Stimulated activated CD8-positive, alpha-beta memory T cell treated with anti-CD3 and anti-CD28 coated beads, Interleukin-12 subunit alpha, Interleukin-12 subunit beta, amount 100 ng/mL, for 24 hours (primary cell): ENCODE results near the gene FBXO24.
A peak's percentile ranks its signal among the peaks of the same experiment; 100 is the strongest.

ENCODE experiments used
- DNase-seq: peaks from one replicate; pipeline ENCODE4 v3.0.0-alpha.2; 2020; ENCODE audit errors: extremely low read depth

FBXO24 gene

DNA sequence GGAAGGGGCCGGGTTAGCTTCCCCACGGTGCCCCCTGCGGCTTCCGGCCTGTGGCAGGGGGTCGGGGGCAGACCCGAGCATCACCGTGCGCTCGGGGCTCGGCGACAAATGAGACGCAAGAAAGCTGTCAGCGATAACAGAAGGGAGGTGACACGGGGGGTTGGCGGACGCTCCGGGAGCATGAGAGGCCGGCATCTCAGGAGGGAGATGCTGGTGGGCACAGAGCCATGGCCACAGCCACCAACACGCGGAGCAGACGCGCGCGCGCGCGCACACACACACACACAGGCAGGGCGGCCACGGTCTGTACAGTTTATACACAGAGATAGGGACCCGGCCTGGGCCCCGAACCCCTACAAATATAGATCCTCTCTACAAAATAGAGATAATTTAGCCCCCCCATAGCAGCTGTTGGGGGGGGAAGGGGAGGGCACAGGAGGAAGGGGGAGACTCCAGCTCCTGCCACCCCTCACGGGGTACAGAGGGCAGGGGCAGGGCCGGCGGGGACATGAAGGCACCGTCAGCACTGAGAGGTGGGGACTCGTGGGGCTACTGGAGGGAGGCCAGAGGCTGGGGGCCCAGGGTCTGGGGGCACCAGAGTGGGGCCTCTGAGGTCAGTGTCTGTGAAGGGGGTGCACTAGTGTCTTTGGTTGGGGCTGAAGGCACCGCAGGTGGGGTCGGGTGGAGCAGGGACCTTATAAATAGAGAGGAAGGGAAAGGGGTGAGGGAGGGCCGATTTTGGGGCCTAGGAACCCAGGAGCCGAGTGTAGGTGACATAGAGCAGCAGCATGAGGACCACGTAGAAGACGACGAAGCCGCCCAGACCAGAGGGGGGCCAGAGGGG is 11.5 kb upstream of the FBXO24 start:
- DNase-seq: no peak

DNA sequence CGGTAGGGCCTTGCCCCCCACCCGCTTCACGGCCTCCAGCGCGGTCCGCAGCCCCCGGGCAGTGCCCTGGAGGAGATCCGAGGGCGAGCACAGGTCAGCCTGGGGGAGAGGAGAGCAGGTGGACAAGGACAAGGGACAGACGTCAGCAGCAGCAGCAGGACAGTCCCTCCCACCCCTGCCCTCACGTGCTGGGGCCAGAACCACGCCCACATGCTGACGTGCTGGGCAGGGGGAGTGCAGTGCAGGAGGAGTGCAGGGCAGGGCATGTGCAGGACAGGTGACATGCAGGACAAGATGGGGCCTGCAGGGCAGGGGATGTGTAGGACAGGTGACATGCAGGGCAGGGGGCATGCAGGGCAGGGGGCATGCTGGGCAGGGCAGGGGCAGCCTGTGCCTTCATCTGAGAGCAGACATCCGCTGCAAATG is 10.9 kb upstream of the FBXO24 start:
- no peak for DNase-seq

DNA sequence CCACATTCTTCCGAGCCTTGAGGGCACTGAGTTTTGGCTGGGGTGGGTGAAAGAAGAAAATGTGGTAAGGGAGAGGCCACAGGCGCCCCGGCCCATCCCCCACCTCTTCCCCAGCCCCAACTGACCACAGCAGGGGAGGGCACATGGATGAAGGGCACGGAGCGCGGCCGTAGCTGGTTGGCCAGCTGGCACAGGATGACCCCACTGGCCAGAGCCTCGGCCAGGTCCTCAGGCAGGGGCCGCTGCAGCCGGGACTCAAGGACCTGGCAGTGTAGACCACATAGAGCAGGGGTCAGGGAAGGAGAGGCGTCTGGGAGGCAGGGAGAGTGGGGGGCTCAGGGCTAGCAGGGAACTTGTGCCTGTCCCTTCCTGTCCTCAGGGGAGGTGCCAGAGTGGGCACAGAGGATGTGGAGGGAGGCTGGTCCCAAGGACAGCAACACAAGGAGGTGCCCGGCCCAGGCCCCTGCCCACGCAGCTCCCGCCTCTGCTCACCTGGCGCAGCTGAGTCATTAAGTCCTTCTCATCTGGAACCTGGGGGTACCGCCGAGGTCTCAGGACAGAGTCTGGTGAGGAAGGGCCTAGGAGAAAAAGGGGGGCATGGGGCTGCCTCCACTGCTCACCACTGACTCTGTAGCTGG is 10.3 kb upstream of the FBXO24 start:
- DNase-seq: no peak

DNA sequence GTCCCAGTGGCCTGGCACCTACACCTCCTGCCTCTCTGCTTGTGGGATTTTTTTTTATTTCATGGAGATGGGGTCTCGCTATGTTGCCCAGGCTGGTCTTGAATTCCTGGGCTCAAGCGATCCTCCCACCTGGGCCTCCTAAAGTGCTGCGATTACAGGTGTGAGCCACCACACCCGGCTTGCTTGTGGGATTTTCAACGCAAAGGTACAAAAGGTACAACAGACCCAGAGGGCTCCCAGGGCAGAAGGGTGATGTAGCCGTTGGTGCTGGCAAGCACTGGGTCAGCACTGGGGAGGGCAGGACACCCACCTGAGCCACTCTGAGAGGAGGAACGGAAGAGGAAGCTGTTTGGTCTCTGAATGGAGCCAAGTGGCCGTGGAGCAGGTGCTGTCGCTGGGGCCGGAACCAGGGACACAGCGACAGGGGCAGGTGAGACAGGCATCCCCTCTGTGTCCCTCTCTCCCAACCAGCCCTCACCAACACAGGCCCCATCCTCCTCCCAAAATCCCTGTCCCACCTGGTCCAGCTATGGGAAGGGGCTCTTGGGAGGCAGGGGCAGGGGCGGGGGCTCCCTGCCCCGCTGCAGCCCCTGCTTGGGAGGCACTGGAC is 9.6 kb upstream of the FBXO24 start:
- DNase-seq: no peak

DNA sequence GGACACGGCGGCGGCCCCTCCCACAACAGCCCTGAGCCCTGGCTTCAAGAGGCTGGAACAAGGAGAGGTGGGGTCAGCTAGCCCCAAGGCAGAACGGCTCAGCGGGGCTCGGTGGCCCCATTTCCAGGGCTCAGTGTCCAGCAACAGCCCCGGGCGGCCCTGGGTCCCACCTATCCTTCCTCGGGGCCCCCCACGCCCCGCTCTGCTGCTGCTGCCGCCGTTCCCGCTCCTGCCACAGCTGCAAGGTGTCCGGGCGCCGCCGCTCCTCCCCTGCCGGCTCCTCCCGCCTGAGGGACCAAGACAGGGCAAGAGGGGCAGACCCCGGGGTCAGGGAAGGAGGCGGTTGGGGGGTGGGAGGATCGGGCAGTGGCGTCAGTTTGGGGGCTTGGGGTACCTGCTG is 9.0 kb upstream of the FBXO24 start:
- DNase-seq: no peak

DNA sequence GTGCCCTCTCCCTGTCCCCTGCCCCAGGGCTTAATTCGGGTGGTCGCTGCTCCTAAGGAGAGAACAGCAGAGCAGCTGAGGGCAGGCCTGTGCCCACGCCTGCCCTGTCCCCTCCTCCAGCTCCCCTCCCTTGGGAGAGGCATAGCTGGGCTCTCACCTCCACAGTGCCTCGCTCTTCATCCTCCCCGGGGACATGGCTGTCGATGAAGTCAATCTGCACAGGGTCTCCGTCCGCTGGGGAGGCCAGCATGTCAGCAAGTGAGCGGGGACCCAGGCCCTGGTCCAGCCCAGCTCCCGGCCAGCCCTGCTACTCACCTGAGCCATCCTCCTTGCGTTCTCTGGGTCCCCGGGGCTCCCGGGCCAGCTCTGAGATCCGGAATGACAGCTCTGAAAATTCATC is 8.6 kb upstream of the FBXO24 start:
- DNase-seq: no peak

DNA sequence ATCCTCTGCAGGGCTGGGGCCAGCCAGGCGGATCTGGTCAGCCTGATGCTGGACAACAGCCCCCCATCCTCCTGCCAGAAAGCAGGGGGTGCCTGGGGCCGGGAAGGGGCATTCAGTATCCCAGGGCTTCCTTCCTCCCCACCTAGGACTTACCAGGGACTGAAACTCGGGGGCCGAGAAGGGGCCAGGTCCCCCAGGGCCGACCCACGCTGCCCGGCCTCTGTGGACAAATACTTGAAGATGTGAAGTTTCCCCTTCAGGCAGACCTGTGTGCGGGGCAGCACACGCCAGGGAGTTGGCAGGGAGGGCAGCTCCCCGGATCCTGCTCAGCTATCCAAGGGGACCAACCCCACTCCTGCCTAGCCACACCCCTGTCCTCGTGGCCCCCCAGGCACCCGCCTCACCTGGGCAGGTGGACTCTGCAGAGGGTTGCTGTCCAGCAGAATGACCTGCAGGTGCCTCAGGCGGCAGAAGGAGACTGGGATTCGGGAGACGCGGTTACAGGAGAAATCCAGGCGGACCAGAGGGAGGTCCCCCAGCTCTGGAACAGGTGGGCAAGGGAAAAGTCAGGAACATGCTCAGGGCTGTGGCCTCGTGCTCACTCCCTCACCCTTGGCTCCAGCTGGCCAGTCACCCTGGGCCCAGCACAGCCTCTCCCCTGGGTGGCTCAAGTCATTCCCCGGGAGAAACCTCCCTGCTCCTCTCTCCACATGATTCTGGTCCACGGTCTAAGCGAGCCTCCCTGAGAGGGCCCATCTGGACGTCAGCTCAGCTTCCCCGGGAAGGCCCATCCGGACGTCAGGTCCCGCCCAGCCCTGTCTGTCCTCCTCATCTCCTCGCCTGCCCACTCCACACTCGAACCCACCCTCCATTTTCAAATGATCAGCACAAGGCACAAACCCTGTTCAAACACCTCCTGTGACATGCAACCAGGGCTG is 7.6 kb upstream of the FBXO24 start:
- DNase-seq: no peak

DNA sequence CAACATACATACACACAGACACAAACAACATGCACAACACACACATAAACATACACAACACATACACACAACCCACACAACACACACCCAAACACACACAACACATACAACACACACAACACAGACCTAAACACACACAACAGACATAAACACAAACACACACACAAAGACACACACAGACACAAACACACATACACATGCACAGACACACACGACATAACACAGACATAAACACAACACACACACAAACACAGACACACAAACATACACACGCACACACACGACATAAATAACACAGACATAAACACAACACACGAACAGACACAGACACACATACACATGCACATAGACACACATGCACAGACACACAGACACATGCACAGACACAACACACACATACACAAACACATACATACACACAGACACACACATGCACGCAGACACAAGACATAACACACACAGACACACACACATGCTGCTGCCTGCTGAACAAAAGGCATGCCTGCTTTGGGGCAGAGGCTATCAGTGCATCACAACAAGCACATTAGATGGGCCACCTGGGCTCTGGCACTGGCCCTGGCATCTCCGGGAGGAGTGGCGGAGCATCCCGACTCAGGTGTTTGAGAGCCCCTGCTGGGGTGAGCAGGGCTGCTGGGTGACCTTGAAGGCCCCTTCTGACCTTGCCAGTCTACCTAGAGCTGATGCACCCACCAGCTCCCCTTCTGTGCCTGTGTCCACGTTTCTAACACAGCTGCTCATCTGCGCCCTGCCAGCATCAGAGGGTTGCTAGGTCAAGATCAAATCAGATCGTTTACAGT is 5.5 kb upstream of the FBXO24 start:
- no peak for DNase-seq

DNA sequence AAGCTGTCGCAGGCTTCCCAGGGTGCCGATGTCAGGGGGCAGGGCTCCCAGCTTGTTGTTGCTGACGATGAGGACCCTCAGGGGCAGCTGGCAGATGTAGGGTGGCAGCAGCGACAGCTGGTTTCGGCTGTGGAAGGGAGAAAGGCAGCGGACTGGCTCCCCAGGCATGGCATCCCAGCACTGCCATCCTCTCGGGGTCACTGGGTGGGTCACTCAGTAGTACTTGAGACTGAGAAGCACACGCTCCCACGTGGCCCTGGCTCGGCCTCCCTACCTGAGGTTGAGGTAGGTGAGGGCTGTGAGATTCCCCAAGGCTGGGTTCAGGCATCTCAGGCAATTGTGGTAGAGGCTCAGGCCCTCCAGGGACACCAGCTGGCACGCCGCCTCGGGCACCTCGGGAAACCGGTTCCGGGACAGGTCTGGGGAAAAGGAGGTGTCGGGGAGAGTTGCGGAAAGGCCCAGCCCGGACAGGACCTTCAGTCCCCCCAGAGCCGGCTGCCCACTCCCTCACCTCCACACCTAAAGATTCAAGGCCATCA is 4.0 kb upstream of the FBXO24 start:
- no peak for DNase-seq

DNA sequence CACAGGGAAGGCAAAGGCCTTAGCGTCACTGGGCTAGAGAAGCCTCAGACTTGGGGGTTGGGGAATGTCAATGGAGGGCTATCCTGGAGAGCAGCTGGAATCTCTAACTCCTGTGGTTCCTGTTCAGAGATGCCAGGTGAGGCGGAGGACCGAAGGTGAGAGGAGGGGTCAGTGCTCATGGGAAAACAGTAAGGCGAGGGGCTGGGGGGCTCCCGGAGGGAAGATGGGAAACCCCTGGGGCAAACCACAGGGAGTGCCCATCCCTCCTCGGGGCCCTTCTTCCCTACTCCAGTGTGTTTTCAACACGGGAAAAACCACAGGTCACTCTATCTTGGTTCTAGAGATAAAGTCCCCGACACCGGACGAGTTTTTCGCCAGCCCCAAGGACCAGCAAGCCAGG is 3.5 kb upstream of the FBXO24 start:
- DNase-seq: no peak

DNA sequence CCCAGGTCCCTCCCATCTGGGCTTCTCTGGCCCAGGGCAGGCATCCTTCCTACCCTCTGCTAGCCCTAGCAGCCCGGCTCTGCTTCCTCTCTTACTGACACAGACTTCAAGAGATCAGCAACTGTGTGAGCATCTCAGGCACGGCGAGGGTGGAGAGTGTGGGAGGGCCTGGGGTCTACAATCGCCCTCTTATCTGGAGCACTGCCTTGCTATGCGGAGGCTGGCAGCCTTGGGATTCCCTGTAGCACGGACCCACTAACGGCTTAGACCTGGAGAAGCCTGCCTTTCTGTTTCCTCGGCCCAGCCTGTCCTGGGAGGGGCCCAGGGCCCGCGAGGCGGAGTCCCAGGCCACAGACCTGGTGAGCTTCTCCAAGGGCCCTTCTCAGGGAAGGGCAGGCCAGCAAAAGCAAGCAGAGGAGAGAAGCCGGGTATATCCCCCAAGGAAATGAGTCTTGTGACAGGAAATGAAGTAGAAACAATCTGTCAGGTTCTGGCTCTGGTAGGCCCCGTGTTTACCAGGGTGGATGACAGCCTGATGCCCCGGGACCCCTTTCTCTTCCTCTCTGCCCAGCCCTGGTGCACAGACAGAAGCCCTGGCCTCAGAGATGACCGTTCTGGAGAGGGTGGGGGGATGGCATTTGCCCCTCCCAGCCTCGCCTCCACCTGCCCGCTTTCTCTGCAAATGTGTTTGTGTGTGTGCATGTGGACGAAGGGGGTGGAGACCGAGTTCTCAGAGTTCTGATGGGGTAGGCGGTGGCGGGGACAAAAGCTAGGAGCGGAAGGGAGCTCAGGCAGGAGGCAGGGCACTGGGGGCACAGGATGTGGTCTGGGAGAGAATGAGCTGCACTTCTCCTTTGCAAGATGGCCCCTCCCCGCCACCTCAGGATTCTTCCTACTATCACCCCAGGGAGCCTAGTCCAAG is 2.7 kb upstream of the FBXO24 start:
- peak; percentile 47 for DNase-seq

DNA sequence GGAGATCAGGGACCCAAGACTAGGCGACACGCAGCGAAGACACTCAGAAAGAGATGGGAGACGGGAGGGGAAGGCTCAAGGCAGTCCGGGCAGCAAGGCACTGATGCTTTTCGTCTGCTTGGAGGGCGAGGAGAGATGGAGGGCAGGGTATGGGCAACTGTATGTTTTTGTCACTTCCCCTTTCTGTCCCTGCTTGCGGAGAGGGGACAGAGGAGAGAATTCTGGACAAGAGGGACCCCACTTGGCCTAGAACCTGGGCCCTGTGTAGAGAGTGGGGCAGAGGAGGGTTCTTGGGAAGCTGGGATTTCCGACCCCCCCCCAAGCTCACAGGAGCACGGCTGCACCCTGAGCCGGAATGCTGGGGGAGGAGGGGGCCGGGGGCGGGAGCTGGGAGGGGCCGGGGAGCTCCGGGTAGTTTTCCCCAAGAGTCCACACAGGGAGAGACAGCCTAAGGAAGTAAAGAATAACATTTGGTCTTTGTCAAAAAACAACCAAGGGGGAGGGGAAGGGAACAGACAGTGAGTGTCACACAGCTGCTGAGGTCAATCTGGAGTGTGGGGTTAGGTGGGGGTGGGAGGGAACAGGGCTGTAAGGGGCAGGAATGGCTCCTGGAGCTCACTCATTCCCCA is 2.0 kb upstream of the FBXO24 start:
- no peak for DNase-seq

DNA sequence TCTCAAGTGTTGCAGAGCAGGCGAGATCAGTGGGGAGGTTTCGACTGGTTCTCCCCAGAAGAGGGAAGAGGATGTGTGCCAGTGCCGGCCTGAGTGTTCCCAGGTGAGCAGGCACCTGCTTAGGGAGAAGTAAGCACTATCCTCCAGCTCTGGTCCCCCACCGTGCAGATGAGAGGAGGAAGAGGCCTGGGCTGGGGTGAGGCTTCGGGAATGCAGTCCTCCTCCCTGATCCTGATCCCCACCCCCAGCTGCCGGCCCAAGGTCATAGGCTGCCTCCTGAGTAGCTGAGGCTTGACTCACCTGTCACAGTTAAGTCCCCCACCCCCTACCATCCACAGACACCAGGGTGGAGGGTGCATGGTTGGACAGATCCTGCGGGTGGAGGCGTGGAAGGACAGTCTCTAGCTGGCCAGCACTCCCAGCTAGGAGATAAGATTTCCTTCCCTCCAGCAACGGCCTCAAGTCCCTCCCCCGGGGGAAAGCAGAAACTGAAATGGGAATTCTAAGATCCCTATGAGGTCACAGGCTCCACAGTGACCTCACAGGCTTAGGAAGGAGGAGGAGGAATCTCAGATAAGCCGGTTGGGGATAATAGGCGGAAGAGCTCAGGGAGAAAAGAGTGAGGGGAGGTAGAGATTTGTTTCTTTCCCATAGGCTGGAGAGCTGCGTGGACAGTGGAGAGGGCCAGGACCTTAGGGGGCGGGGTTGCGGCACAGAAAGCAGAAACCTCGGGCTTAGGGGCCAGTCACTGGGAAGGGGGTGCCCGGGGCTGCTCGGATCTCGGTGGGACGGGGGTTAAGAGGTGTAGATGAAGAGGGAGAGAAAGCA is 1.2 kb upstream of the FBXO24 start:
- DNase-seq: no peak

DNA sequence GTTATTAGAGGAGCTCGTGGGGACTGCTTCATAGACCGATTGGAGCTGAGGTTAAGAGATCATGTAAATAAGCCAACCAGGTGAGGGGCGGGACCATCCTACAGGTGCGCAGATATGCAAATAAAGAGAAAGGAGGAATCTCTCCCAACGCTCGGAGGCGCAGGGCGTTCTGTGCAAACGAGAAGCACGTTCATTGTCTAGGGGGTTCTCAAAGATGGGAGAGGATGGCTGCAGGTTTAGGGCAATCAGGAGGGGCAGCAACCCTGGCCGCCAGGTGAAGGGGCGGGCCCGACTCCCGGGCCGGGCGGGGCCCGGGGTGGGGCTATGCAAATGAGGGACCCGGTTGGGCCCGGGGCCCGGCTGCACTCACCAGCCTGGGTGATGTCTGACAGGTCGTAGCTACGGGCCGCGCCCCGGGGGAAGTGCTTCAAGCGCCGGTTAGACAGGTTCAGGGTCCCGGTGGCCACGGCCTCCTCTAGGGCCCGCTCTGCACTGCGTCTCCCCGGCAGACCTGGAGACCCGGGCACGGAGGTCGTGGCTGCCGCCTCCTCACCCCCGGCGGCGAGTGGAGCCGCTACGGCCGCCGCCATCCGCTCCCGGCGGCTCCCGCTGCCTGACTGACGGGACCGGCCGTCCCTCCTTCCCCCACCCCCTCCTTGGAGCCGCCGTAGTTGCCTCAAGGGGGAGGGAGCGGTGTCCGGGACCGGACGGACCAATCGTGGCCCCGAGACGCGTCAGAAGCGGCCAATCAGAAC is 440 bp upstream of the FBXO24 start, which contains the start of gene LRCH4:
LRCH4 (minus strand) TSS at position 619 of the 755 bp plus-strand sequence; CDS start at position 590, 29 bp downstream.
- DNase-seq: no peak

DNA sequence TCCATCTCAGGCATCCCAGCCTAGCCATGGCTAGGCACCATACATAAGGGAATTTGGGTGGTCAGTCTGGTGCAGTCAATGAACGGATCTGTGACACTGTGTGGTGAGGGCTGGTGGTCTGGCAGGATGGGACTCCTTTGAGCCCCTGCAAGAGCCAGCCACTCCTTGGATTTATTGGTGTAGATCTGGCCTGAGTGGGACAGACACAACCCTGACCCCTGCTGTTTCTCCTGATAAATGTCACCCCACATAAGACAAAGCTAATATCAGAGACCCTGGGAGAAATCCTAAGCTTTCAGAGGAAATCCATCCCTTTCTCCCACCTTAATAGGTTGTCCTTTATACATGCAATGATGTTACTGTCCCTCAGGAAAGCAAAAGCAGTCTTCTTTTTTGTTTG is 2.3 kb downstream of the FBXO24 start:
- no peak for DNase-seq

DNA sequence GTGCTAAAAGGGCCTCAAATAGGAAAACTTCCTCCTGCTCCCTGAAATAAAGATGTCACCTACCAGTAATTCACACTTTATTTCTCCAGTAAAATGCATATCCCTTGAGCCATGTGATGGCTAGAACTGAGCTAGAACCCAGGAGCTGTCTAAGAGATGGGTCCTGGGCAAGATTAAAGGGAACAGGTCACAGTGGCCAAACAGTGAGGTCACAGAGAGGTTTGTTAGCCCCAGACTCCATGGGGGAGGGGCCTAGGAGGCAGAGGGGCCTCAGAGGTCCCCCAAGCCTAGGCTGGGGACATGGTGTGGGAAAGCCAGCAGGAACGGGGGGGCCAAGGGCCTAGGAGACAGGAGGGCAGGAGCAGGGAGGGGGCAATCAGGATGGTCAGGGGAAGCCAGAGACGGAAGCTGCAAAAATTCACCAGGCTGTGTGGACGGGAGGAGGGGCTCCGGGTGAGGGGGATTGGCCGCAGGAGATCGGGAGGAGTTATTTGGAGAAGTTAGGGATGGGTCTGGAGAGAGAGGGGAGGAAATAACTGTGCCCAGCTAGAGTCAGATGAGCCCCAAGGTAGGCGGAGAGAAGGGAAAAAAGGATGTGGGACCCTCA is 3.3 kb downstream of the FBXO24 start:
- no peak for DNase-seq
